ENCODE measurements around the gene EPHX1. TPM values are rescaled to one million over a fixed set of nuclear protein-coding genes. Genes with fewer than 3 reads are reported as not detected.

Gene EPHX1
- total and polyA plus RNA-seq, 2 of the 8 experiments (the other 6 are each of a cell fraction or from before 2014, with no cell fraction given), result 45.3 to 79.1 TPM

DNA sequence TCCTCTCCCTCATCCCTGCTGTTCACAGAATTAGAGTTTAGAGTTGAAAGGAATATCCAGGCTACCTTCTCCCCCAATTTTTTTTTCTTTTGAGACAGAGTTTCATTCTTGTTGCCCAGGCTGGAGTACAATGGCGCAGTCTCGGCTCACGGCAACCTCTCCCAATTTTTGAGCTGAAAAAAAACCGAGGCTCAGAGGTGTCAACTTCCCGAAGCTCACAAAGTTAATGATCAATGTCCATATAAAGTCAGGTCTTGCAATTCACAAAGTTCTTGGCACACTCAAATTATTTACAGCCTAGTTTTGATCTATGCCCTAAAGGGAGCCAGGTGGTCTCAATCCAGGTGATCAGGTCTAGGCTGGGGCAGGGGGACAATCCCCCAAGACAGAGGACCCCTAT, 79.8 kb downstream of the EPHX1 start:
- H2BK5ac ChIP-seq (ENCODE audit: low read depth, low read length), result peak overlapping the region; percentile 75; the same call in 1 of the 2 replicates
- 94% methylated on average over 5 of the region's 5 CpGs; no CpG with 5 or more reads in 1 of the 2 experiments for WGBS, 2 experiments (ENCODE audit: extremely low coverage in 1 of 2, insufficient coverage in 1 of 2, insufficient read length in 1 of 2, insufficient replicate concordance in 2 of 2, low coverage in 1 of 2, low lambda C conversion rate in 2 of 2, missing lambda C conversion rate in 1 of 2)
- DNase-seq (ENCODE audit: low read depth in 1 of 2, low spot score in 2 of 2), result no peak

More for the DNA sequence above, 79.8 kb downstream of the EPHX1 start:
- Histone ChIP-seq H3K23me2 (ENCODE audit: low read depth, low read length) (no peaks in the 10 kb centered on the region; the same call in 1 of the 2 replicates), H3K56ac (replicated peaks; ENCODE audit: insufficient read length, low read depth, low read length) (no peak overlapping the region), H3K4me1 (replicated peaks in 1 of 4; ENCODE audit: control insufficient read depth in 3 of 4, insufficient read depth in 4 of 4, low read length in 3 of 4) (peaks cover 10 to 34% (median 22%) of the 10 kb centered on the region in 4 experiments), H3K18ac (ENCODE audit: extremely low read depth, low read length) (0 out of 2 replicates have a peak overlapping the region, but pooled peaks have one; percentile 9), H2BK120ac (replicated peaks; ENCODE audit: low read depth, low read length) (no peak overlapping the region), H4K91ac (replicated peaks; ENCODE audit: insufficient read length, low read length) (peak overlapping the region; percentile 1), H2BK15ac (ENCODE audit: low read length) (no peak overlapping the region), H3K4ac (replicated peaks; ENCODE audit: insufficient read length, low read depth, low read length) (no peak overlapping the region), H4K8ac (ENCODE audit: extremely low read depth, insufficient read depth, low read length) (no peak overlapping the region), H2BK20ac (ENCODE audit: low read length) (peak overlapping the region; percentile 34; the same call in 1 of the 2 replicates), H2BK12ac (ENCODE audit: low read depth, low read length) (peak overlapping the region; percentile 96), H3K79me2 (ENCODE audit: control insufficient read depth in 1 of 2, insufficient read depth in 2 of 2, low read length in 2 of 2) (no peaks in the 10 kb centered on the region), H3K9ac (replicated peaks in 1 of 4; ENCODE audit: extremely low read depth in 1 of 4, low read depth in 3 of 4, low read length in 3 of 4) (no peak overlapping the region; a peak in 1 of 7 replicates), H3K4me3 (ENCODE audit: extremely low read depth in 1 of 4, insufficient read depth in 2 of 4, low read depth in 3 of 4, low read length in 4 of 4) (no peak overlapping the region), H3K4me2 (ENCODE audit: insufficient read depth in 1 of 2, low read depth in 2 of 2, low read length in 2 of 2) (peak overlapping the region; percentile 6 to 50; a peak in 1 of 4 replicates), H3K27ac (ENCODE audit: low read depth, low read length) (no peak overlapping the region), H2AK5ac (ENCODE audit: low read depth, low read length) (0 out of 2 replicates have a peak overlapping the region, but pooled peaks have one; percentile 17), H3K79me1 (ENCODE audit: low read depth, low read length) (no peaks in the 10 kb centered on the region), H3K36me3 (ENCODE audit: control insufficient read depth in 2 of 4, insufficient read depth in 4 of 4, low read length in 3 of 4) (no peaks in the 10 kb centered on the region), H3K14ac (ENCODE audit: insufficient read length) (no peak overlapping the region), H3K23ac (ENCODE audit: insufficient read length) (no peak overlapping the region), H4K20me1 (replicated peaks in 1 of 2; ENCODE audit: control insufficient read depth in 1 of 2, insufficient read depth in 2 of 2, low read length in 2 of 2) (no peaks in the 10 kb centered on the region), H4K5ac (ENCODE audit: insufficient read length, low read depth, low read length) (no peak overlapping the region), H3K9me3 (ENCODE audit: insufficient read depth in 2 of 2, low read depth in 1 of 2, low read length in 1 of 2) (no peaks in the 10 kb centered on the region), H3K27me3 (replicated peaks in 1 of 4; ENCODE audit: control insufficient read depth in 3 of 4, extremely low read depth in 1 of 4, insufficient read depth in 3 of 4, low read length in 3 of 4) (peaks cover 0 to 14% (median 6%) of the 10 kb centered on the region in 4 experiments; a peak in 4 of 7 replicates), H2AFZ (ENCODE audit: low read length) (no peak overlapping the region)
- ChIA-PET CTCF (ENCODE audit: partially characterized antibody) (interaction anchor here (0.6 to 21.3 kb wide), 13 partner anchors 12 to 414 kb away, joined by 3 to 406 read pairs (median 5); no protein-coding TSS in a partner anchor), POLR2A (ENCODE audit: partially characterized antibody) (interaction anchor here (0.8 to 5.7 kb wide), 14 partner anchors 7 to 110 kb away, joined by 3 to 27 read pairs (median 4); partner anchors contain the start of genes SDE2 and TMEM63A)
- TF ChIP-seq, protein P1, sequence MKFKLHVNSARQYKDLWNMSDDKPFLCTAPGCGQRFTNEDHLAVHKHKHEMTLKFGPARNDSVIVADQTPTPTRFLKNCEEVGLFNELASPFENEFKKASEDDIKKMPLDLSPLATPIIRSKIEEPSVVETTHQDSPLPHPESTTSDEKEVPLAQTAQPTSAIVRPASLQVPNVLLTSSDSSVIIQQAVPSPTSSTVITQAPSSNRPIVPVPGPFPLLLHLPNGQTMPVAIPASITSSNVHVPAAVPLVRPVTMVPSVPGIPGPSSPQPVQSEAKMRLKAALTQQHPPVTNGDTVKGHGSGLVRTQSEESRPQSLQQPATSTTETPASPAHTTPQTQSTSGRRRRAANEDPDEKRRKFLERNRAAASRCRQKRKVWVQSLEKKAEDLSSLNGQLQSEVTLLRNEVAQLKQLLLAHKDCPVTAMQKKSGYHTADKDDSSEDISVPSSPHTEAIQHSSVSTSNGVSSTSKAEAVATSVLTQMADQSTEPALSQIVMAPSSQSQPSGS (IDR thresholded peaks at IDR 0.05; ENCODE audit: low read length), result no peak
- TF ChIP-seq HDAC6 (IDR thresholded peaks at IDR 0.05; ENCODE audit: low read depth, low read length), result no peak
- FAIRE-seq, result no peak
